B cell (primary cell): Measurements from ENCODE around the gene MBNL2.

Experiments
- CTCF ChIP-seq: fragments of 200-600 bp; IDR thresholded peaks from one replicate; pipeline ENCODE4 v1.8.0; 2022; ENCODE audit warnings: antibody characterized with exemption, mild to moderate bottlenecking
- EZH2 ChIP-seq: IDR thresholded peaks from 2 replicates; pipeline ENCODE4 v1.6.1; 2012; ENCODE audit warnings: borderline replicate concordance, low read depth, mild to moderate bottlenecking, moderate library complexity, low read length; ENCODE audit not compliant: insufficient read depth, poor library complexity, severe bottlenecking

- TF ChIP-seq CTCF (no peak), EZH2 (no peak)
These were observed 15.3 kb downstream of the MBNL2 start for GRCh38 chr13:97237388-97237787.
